DMS53 treated with DMSO at 0.1 percent for 48 hours (cell line): ENCODE results near the gene PPP3CA.
A peak's percentile ranks its signal among the peaks of the same experiment; 100 is the strongest.
"Not testable (repeated sequence)": the region's sequence is repeated elsewhere in the genome, so short reads cannot be mapped to it uniquely, and the experiment has no call there.

Experiments
- DNase-seq: peaks from one replicate; lab custom pipeline; 2025; ENCODE audit not compliant: unreplicated experiment; lab: John Stamatoyannopoulos, UW

PPP3CA gene

GRCh38 chr4:101183221-101183620 is 164.1 kb downstream of the PPP3CA start:
- DNase-seq: no peak

- DNase-seq: not testable (repeated sequence)
Measured at GRCh38 chr4:101182688-101183087, 164.6 kb downstream of the PPP3CA start.

- no peak for DNase-seq
Measured at GRCh38 chr4:101178731-101179130, 168.6 kb downstream of the PPP3CA start.

GRCh38 chr4:101177154-101177553 is 170.2 kb downstream of the PPP3CA start:
- DNase-seq: no peak

- DNase-seq: no peak
Measured at GRCh38 chr4:101175896-101176676, 171.2 kb downstream of the PPP3CA start.

GRCh38 chr4:101174679-101175345 is 172.5 kb downstream of the PPP3CA start:
- DNase-seq: no peak

GRCh38 chr4:101172369-101172768 is 175.0 kb downstream of the PPP3CA start:
- no peak for DNase-seq

- peak; percentile 12 for DNase-seq
Measured at GRCh38 chr4:101171747-101172146, 175.6 kb downstream of the PPP3CA start.

GRCh38 chr4:101169044-101170014 is 178.0 kb downstream of the PPP3CA start:
- peak; percentile 68 for DNase-seq

- DNase-seq: no peak
Measured at GRCh38 chr4:101163936-101164335, 183.4 kb downstream of the PPP3CA start.

- no peak for DNase-seq
Measured at GRCh38 chr4:101162990-101163380, 184.3 kb downstream of the PPP3CA start.

GRCh38 chr4:101160792-101161592 is 186.3 kb downstream of the PPP3CA start:
- no peak for DNase-seq

GRCh38 chr4:101158507-101158906 is 188.8 kb downstream of the PPP3CA start:
- DNase-seq: no peak

GRCh38 chr4:101158134-101158482 is 189.2 kb downstream of the PPP3CA start:
- DNase-seq: no peak

- no peak for DNase-seq
Measured at GRCh38 chr4:101157415-101158133, 189.8 kb downstream of the PPP3CA start.

- DNase-seq: no peak
Measured at GRCh38 chr4:101156619-101157310, 190.6 kb downstream of the PPP3CA start.

GRCh38 chr4:101155945-101156344 is 191.4 kb downstream of the PPP3CA start:
- no peak for DNase-seq

- DNase-seq: no peak
Measured at GRCh38 chr4:101155368-101155767, 192.0 kb downstream of the PPP3CA start.

GRCh38 chr4:101153653-101154052 is 193.7 kb downstream of the PPP3CA start:
- no peak for DNase-seq
